Endodermal cell (in vitro differentiated cells): ENCODE measurements around the gene P2RX6. TPM values are rescaled to one million over a fixed set of nuclear protein-coding genes. Genes with fewer than 3 reads are reported as not detected.

Experiments
- DNase-seq: peaks from one replicate; pipeline ENCODE4 v3.0.0-alpha.2; 2017
- H3K27ac ChIP-seq: 2 replicates; pipeline ENCODE4 v1.5.1; 2013; ENCODE audit warnings: mild to moderate bottlenecking, low read depth, low read length, moderate library complexity
- H3K27me3 ChIP-seq: 2 replicates; pipeline ENCODE4 v1.6.1; 2013; ENCODE audit warnings: mild to moderate bottlenecking, low read length, moderate library complexity; ENCODE audit not compliant: insufficient read depth, control insufficient read depth, poor library complexity, severe bottlenecking
- H3K36me3 ChIP-seq: 2 replicates; pipeline ENCODE4 v1.7.0; 2013; ENCODE audit warnings: mild to moderate bottlenecking, low read length, moderate library complexity; ENCODE audit not compliant: control insufficient read depth, insufficient read depth
- H3K4me1 ChIP-seq: one replicate; pipeline ENCODE4 v1.7.0; 2013; ENCODE audit warnings: low read length; ENCODE audit not compliant: control insufficient read depth, insufficient read depth
- H3K4me3 ChIP-seq: 2 replicates; pipeline ENCODE4 v1.5.1; 2013; ENCODE audit warnings: mild to moderate bottlenecking, low read length, moderate library complexity
- H3K9ac ChIP-seq: 2 replicates; pipeline ENCODE4 v1.6.1; 2013; ENCODE audit warnings: mild to moderate bottlenecking, low read length, moderate library complexity; ENCODE audit not compliant: poor library complexity, severe bottlenecking; ENCODE audit errors: extremely low read depth
- H3K9me3 ChIP-seq: 2 replicates; pipeline ENCODE4 v1.6.1; 2013; ENCODE audit warnings: mild to moderate bottlenecking, low read length, moderate library complexity; ENCODE audit not compliant: control insufficient read depth
- H3K27ac Mint-ChIP-seq: 2 replicates; pipeline ENCODE4 v1.8.0; 2020; ENCODE audit warnings: mixed read lengths
- H3K27me3 Mint-ChIP-seq: 2 replicates; pipeline ENCODE4 v1.8.0; 2021; ENCODE audit warnings: mild to moderate bottlenecking, mixed read lengths; ENCODE audit not compliant: insufficient read depth
- H3K36me3 Mint-ChIP-seq: 2 replicates; pipeline ENCODE4 v1.8.0; 2020; ENCODE audit warnings: low read depth, mixed read lengths
- H3K4me1 Mint-ChIP-seq: 2 replicates; pipeline ENCODE4 v1.8.0; 2020; ENCODE audit warnings: mixed read lengths
- H3K4me3 Mint-ChIP-seq: 2 replicates; pipeline ENCODE4 v1.8.0; 2020; ENCODE audit warnings: mild to moderate bottlenecking, moderate library complexity, mixed read lengths
- H3K9me3 Mint-ChIP-seq: 2 replicates; pipeline ENCODE4 v1.8.0; 2020; ENCODE audit warnings: mild to moderate bottlenecking, mixed read lengths
- WGBS, 2 experiments: methylation state at CpG; one replicate each; pipeline versions ENCODE4 v1.1.5 to v1.1.7; 2013; ENCODE audit warnings: missing lambda C conversion rate in 2 of 2, mixed read lengths in 1 of 2; ENCODE audit not compliant: insufficient coverage in 1 of 2, insufficient read length in 1 of 2; 5-methylcytosine and 5-hydroxymethylcytosine counted together
- total RNA-seq, 2 donors: library from RNA; stranded (reverse); fragmentation: NEBNext Ultra II Directional in 1 of 2; extraction: Animal tissue kit (Norgen Biotek cat#: 25700) in 1 of 2; gene quantifications; 2 replicates in 1 of 2; 3 replicates in 1 of 2; pipeline ENCODE4 v1.2.1, GENCODE V29; 2021
- TF ChIP-seq, protein P1 (sequence below): fragments of 200-600 bp; sonication (generic); conservative IDR thresholded peaks from 2 replicates; pipeline ENCODE4 v1.5.0; 2021; ENCODE audit warnings: antibody characterized with exemption, mild to moderate bottlenecking

Gene P2RX6
- total RNA-seq, 2 donors from 2014 or later, result 0.73 to 1.9 TPM

DNA sequence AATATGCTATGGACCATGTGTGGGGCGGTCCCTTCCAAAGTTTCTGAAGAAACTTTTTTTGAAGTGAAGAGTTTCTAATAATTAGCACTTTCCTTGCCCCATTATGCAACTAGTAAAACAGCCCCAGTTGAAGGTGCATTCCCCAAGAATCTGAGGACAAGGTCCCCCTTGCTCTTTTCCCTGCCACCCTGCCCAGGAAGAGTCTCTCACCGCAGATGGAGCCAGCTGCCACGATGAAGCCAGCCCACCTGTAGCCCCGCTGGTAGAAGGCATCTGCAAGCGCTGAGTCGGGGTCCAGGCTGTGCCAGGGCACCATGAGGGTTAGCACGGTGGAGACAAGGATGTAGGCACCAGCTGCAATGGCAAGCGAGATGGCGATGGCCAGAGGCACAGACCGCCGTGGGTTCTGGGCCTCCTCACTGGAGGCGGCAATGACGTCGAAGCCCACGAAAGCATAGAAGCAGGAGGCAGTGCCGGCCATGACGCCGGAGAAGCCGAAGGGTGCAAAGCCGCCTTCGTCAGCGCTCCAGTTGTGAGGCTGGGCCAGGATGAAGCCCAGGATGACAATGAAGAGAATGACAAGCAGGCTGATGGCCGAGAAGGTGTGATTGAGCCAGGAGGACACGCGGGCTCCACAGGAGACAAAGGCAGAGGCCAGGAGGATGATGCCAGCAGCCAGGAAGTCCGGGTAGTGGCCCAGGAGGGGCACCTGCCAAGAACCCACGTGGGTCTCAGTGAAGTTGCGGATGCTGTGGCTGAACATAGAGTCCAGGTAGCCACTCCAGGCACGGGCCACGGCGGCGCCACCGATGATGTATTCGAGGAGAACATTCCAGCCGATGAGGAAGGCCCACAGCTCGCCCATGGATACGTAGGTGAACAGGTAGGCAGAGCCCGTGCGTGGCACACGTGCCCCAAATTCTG lies 15.9 kb downstream of the P2RX6 start:
- Mint-ChIP-seq H3K4me1 (peaks cover 4% of the 10 kb centered on the region), H3K36me3 (no peaks in the 10 kb centered on the region), H3K9me3 (no peaks in the 10 kb centered on the region), H3K27me3 (peaks cover 35% of the 10 kb centered on the region), H3K27ac (no peak overlapping the region), H3K4me3 (peak overlapping the region; percentile 57)
- Histone ChIP-seq H3K4me1 (no peaks in the 10 kb centered on the region), H3K4me3 (no peak overlapping the region), H3K27ac (no peak overlapping the region), H3K9me3 (no peaks in the 10 kb centered on the region), H3K36me3 (no peaks in the 10 kb centered on the region), H3K9ac (no peak overlapping the region), H3K27me3 (peaks cover 47% of the 10 kb centered on the region)
- DNase-seq, result no peak
- WGBS, 2 experiments, result 92 to 94% methylated on average over 37 to 40 of the region's 40 CpGs
- TF ChIP-seq, protein P1, sequence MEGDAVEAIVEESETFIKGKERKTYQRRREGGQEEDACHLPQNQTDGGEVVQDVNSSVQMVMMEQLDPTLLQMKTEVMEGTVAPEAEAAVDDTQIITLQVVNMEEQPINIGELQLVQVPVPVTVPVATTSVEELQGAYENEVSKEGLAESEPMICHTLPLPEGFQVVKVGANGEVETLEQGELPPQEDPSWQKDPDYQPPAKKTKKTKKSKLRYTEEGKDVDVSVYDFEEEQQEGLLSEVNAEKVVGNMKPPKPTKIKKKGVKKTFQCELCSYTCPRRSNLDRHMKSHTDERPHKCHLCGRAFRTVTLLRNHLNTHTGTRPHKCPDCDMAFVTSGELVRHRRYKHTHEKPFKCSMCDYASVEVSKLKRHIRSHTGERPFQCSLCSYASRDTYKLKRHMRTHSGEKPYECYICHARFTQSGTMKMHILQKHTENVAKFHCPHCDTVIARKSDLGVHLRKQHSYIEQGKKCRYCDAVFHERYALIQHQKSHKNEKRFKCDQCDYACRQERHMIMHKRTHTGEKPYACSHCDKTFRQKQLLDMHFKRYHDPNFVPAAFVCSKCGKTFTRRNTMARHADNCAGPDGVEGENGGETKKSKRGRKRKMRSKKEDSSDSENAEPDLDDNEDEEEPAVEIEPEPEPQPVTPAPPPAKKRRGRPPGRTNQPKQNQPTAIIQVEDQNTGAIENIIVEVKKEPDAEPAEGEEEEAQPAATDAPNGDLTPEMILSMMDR, result no peak

DNA sequence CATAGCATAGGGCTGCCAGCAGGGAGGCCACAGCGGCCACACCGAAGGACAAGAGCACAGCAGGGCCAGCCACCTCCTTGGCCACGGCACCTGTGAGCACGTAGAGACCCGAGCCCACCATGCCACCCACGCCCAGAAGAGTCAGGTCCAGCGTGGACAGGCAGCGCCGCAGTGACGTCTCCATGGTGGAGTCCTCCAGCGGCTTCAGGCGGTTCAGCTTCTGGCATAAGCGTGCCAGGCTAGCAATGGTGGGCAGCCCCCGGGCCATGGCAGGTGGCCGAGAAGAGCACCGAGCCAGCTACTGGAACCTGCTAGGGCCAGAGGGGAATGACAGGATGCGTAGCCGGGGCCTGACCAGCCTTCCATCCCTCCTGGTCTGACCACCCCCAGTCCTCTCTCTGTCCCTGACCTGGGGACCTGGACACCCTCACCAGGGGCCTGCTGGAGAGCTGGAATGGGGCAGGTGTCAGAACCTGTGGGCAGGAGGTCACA lies 16.6 kb downstream of the P2RX6 start:
- Mint-ChIP-seq H3K9me3 (no peaks in the 10 kb centered on the region), H3K4me3 (peak overlapping the region; percentile 57), H3K36me3 (no peaks in the 10 kb centered on the region), H3K27me3 (peaks cover 35% of the 10 kb centered on the region), H3K4me1 (peaks cover 4% of the 10 kb centered on the region), H3K27ac (no peak overlapping the region)
- peaks cover 47% of the 10 kb centered on the region for H3K27me3 ChIP-seq
- TF ChIP-seq, protein P1, result no peak
- H3K4me1 ChIP-seq, result no peaks in the 10 kb centered on the region
- H3K27ac ChIP-seq, result no peak overlapping the region
- H3K9ac ChIP-seq, result no peak overlapping the region
- no peak for DNase-seq
- no peaks in the 10 kb centered on the region for H3K36me3 ChIP-seq
- H3K9me3 ChIP-seq, result no peaks in the 10 kb centered on the region
- 82 to 88% methylated on average over 13 to 18 of the region's 18 CpGs for WGBS, 2 experiments
- no peak overlapping the region for H3K4me3 ChIP-seq

DNA sequence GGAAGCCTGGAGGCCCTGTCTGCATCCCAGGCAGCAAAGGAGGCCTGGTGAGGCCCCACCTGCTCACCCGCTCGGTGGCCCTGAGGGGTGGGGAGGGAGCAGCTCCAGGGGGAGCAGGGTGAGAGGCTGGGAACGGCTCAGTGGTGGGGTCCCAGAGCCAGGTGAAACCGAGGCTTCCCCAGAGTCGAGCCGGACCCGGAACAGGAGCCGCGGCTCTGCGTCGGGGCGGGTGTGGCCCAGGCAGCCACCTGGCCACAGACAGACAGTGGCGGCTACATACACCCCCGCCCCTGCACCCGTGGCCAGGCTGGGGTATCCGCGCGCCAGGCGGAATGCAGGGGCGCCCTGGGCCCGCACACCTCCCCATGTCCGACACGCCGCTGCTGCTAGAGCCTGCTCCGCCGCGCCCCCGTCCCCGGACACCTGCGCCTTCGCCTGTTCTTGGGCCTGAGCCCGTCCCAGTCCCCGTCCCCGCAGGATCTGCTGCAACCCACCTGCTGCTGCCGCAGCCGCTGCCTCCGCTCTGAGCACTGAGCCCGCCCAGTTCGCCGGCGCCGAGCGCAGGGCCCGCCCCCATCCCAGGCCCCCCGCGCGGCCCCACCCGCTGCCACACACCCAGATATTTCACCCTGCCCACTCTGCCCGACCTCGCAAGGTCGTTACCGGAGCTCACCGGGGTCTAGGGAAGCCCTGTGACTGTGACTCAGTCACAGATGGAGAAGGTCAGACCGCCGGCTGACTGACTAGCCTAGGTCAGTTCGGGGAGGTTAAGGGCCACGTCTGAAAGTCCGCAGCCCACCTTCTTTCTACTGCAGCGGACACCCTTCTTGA lies 17.3 kb downstream of the P2RX6 start, which contains the start of gene SLC7A4:
TSS of gene SLC7A4 (minus strand) at position 525 of the 831 bp plus-strand sequence. CDS start 749 bp downstream, outside the sequence.
- 19 to 22% methylated on average over 28 to 59 of the region's 59 CpGs for WGBS, 2 experiments
- peak within 1 kb of the TSS; percentile 57 for H3K4me3 Mint-ChIP-seq
- H3K27ac Mint-ChIP-seq, result no peak within 1 kb of the TSS
- peaks cover 35% of the 10 kb centered on the region for H3K27me3 Mint-ChIP-seq
- Histone ChIP-seq H3K9ac (no peak within 1 kb of the TSS), H3K27me3 (peaks cover 47% of the 10 kb centered on the region), H3K4me3 (no peak within 1 kb of the TSS), H3K27ac (no peak within 1 kb of the TSS), H3K36me3 (no peaks in the 10 kb centered on the region), H3K4me1 (no peaks in the 10 kb centered on the region), H3K9me3 (no peaks in the 10 kb centered on the region)
- TF ChIP-seq, protein P1, result no peak
- H3K9me3 Mint-ChIP-seq, result no peaks in the 10 kb centered on the region
- H3K4me1 Mint-ChIP-seq, result no peaks in the 10 kb centered on the region
- DNase-seq, result peak; percentile 73
- no peaks in the 10 kb centered on the region for H3K36me3 Mint-ChIP-seq
